Mononuclear cell (primary cell): Measurements from ENCODE around the gene ASB10. TPM values are rescaled to one million over a fixed set of nuclear protein-coding genes. Genes with fewer than 3 reads are reported as not detected.

Source experiments
- total RNA-seq: library from RNA; depleted of rRNA; stranded (reverse); fragments of >200 nt; gene quantifications from one replicate; pipeline ENCODE4 v1.2.3, GENCODE V29; 2012

The ASB10 gene
- total RNA-seq, 1 donor, result not detected

Other genes with a start within 250 kb of the ASB10 start
- 0.94 TPM for gene KCNH2, start 208.9 kb downstream of the ASB10 start, total RNA-seq
- gene NOS3, start 196.2 kb downstream of the ASB10 start, total RNA-seq, result 2.1 TPM
- 3.6 TPM for gene ATG9B, start 162.8 kb downstream of the ASB10 start, total RNA-seq
- 21.5 TPM for gene ABCB8, start 158.8 kb downstream of the ASB10 start, total RNA-seq
- 0.84 TPM for gene ASIC3, start 138.7 kb downstream of the ASB10 start, total RNA-seq
- 3.7 TPM for gene CDK5, start 129.4 kb downstream of the ASB10 start, total RNA-seq
- 9.4 TPM for gene SLC4A2, start 127.7 kb downstream of the ASB10 start, total RNA-seq
- gene FASTK, start 106.4 kb downstream of the ASB10 start, total RNA-seq, result 33.6 TPM
- gene TMUB1, start 103.8 kb downstream of the ASB10 start, total RNA-seq, result 20.0 TPM
- gene AGAP3, start 100.8 kb downstream of the ASB10 start, total RNA-seq, result 23.6 TPM
- gene GBX1, start 19.6 kb downstream of the ASB10 start, total RNA-seq, result not detected
- not detected for gene H2BK1, start 23.2 kb upstream of the ASB10 start, total RNA-seq
- gene ABCF2, start 40.0 kb upstream of the ASB10 start, total RNA-seq, result 9.7 TPM
- 25.0 TPM for gene CHPF2, start 45.2 kb upstream of the ASB10 start, total RNA-seq
- gene SMARCD3, start 61.4 kb upstream of the ASB10 start, total RNA-seq, result 35.8 TPM
- gene NUB1, start 154.6 kb upstream of the ASB10 start, total RNA-seq, result 70.9 TPM
- 3.9 TPM for gene WDR86, start 222.8 kb upstream of the ASB10 start, total RNA-seq